IMR-90 (cell line): ENCODE data around the gene HAGHL. TPM values are rescaled to one million over a fixed set of nuclear protein-coding genes. Genes with fewer than 3 reads are reported as not detected.

Source experiments
- ATAC-seq: fragments of 200-7000 bp; cut with Tn5 transposase; 2 replicates; pipeline ENCODE4 v1.9.1; 2020; ENCODE audit warnings: low read depth, mild to moderate bottlenecking, moderate library complexity
- BruUV-seq: library from RNA; stranded (reverse); fragments of 400-500 nt; replicated peaks from 2 replicates; lab custom pipeline; 2021; lab: Mats Ljungman, UMichigan
- CTCF ChIA-PET: fragments of 300-600 bp; formaldehyde crosslinking; extraction: SDS; loops from one replicate; lab custom pipeline; 2021; ENCODE audit warnings: antibody characterized with exemption; lab: Yijun Ruan, JAX
- POLR2A ChIA-PET: fragments of 300-600 bp; sonication (Branson Sonifier 250); formaldehyde crosslinking; loops from one replicate; lab custom pipeline; 2022; ENCODE audit warnings: antibody characterized with exemption; ENCODE audit not compliant: unreplicated experiment; lab: Charles Lee
- DNase-seq: peaks from one replicate; pipeline ENCODE4 v3.0.0; 2013
- H2AFZ ChIP-seq: replicated peaks from 2 replicates; pipeline ENCODE3; 2013; ENCODE audit warnings: low read length, mild to moderate bottlenecking; ENCODE audit not compliant: poor library complexity
- H2AK5ac ChIP-seq: 2 replicates; pipeline ENCODE4 v1.6.1; 2013; ENCODE audit warnings: low read depth, low read length, inconsistent platforms
- H2AK9ac ChIP-seq: replicated peaks from 2 replicates; pipeline ENCODE3; 2013; ENCODE audit warnings: mild to moderate bottlenecking, low read depth, low read length, moderate library complexity; ENCODE audit not compliant: poor library complexity
- H2BK120ac ChIP-seq: 2 replicates; pipeline ENCODE4 v1.6.1; 2013; ENCODE audit warnings: low read depth, low read length, inconsistent platforms
- H2BK15ac ChIP-seq: 3 replicates; pipeline ENCODE4 v1.6.1; 2013; ENCODE audit warnings: low read depth, low read length, inconsistent platforms
- H2BK20ac ChIP-seq: 2 replicates; pipeline ENCODE4 v1.6.1; 2013; ENCODE audit warnings: low read depth, mild to moderate bottlenecking, inconsistent platforms, low read length, moderate library complexity
- H2BK5ac ChIP-seq: 2 replicates; pipeline ENCODE4 v1.6.1; 2013; ENCODE audit warnings: mild to moderate bottlenecking, low read depth, low read length, inconsistent platforms; ENCODE audit not compliant: poor library complexity, severe bottlenecking
- H3K14ac ChIP-seq: replicated peaks from 2 replicates; pipeline ENCODE4 v1.6.1; 2013; ENCODE audit warnings: low read depth, low read length, inconsistent platforms
- H3K18ac ChIP-seq: 2 replicates; pipeline ENCODE4 v1.6.1; 2013; ENCODE audit warnings: low read depth, low read length, control low read depth
- H3K23ac ChIP-seq: 2 replicates; pipeline ENCODE4 v1.6.1; 2013; ENCODE audit warnings: low read depth, low read length, inconsistent platforms
- H3K27ac ChIP-seq: 2 replicates; pipeline ENCODE4 v1.5.1; 2013; ENCODE audit warnings: mild to moderate bottlenecking, control low read depth, low read length; ENCODE audit not compliant: insufficient read depth
- H3K27me3 ChIP-seq: 2 replicates; pipeline ENCODE4 v1.6.1; 2013; ENCODE audit warnings: low read length; ENCODE audit not compliant: control insufficient read depth, insufficient read depth
- H3K36me3 ChIP-seq: 2 replicates; pipeline ENCODE4 v1.6.1; 2013; ENCODE audit warnings: low read length, mixed read lengths; ENCODE audit not compliant: control insufficient read depth, insufficient read depth
- H3K4ac ChIP-seq: 2 replicates; pipeline ENCODE4 v1.6.1; 2013; ENCODE audit warnings: low read depth, low read length, inconsistent platforms
- H3K4me1 ChIP-seq: 2 replicates; pipeline ENCODE4 v1.6.1; 2013; ENCODE audit warnings: low read length, mixed read lengths; ENCODE audit not compliant: control insufficient read depth, insufficient read depth
- H3K4me2 ChIP-seq: 2 replicates; pipeline ENCODE4 v1.6.1; 2013; ENCODE audit warnings: low read depth, mild to moderate bottlenecking, control low read depth, low read length, moderate library complexity
- H3K4me3 ChIP-seq: 2 replicates; pipeline ENCODE4 v1.5.1; 2013; ENCODE audit warnings: low read depth, mild to moderate bottlenecking, control low read depth, low read length, moderate library complexity; ENCODE audit not compliant: insufficient read depth
- H3K56ac ChIP-seq: 2 replicates; pipeline ENCODE4 v1.6.1; 2013; ENCODE audit warnings: low read length, inconsistent platforms; ENCODE audit not compliant: insufficient read depth; ENCODE audit errors: extremely low read depth
- H3K79me1 ChIP-seq, 2 experiments: 2 replicates each; pipeline ENCODE4 v1.6.1; 2013; ENCODE audit warnings: low read length in 2 of 2, inconsistent platforms in 1 of 2, low read depth in 1 of 2
- H3K9ac ChIP-seq: 2 replicates; pipeline ENCODE4 v1.6.1; 2013; ENCODE audit warnings: low read depth, low read length, control low read depth
- H3K9me1 ChIP-seq: 2 replicates; pipeline ENCODE4 v1.6.1; 2013; ENCODE audit warnings: low read length, inconsistent platforms; ENCODE audit not compliant: insufficient read depth
- H3K9me3 ChIP-seq: 2 replicates; pipeline ENCODE4 v1.6.1; 2013; ENCODE audit warnings: low read length; ENCODE audit not compliant: control insufficient read depth, insufficient read depth
- H4K20me1 ChIP-seq: 2 replicates; pipeline ENCODE4 v1.6.1; 2013; ENCODE audit warnings: low read length, inconsistent platforms; ENCODE audit not compliant: insufficient read depth
- H4K5ac ChIP-seq: 2 replicates; pipeline ENCODE4 v1.6.1; 2013; ENCODE audit warnings: mild to moderate bottlenecking, low read depth, low read length, control low read depth
- H4K8ac ChIP-seq, 2 experiments: 2 replicates each; pipeline ENCODE4 v1.6.1; 2013; ENCODE audit warnings: low read depth in 2 of 2, low read length in 2 of 2, control low read depth in 1 of 2, inconsistent platforms in 1 of 2
- H4K91ac ChIP-seq: 2 replicates; pipeline ENCODE4 v1.6.1; 2013; ENCODE audit warnings: low read depth, low read length, inconsistent platforms; ENCODE audit not compliant: insufficient read depth
- BHLHE40 ChIP-seq: fragments of 150-350 bp; IDR thresholded peaks from 2 replicates; pipeline ENCODE4 v1.6.1; 2016; ENCODE audit warnings: mild to moderate bottlenecking, low read depth, low read length
- CEBPB ChIP-seq: IDR thresholded peaks from 2 replicates; pipeline ENCODE4 v1.6.1; 2012; ENCODE audit warnings: low read depth, low read length, improper control_type of control experiment
- CHD1 ChIP-seq: IDR thresholded peaks from 2 replicates; pipeline ENCODE4 v1.6.1; 2012; ENCODE audit warnings: low read depth, low read length, improper control_type of control experiment
- ELK1 ChIP-seq: fragments of 150-350 bp; IDR thresholded peaks from 2 replicates; pipeline ENCODE4 v1.6.1; 2016; ENCODE audit warnings: low read depth, mild to moderate bottlenecking, low read length, moderate library complexity, borderline replicate concordance
- FOS ChIP-seq: fragments of 150-350 bp; IDR thresholded peaks from 2 replicates; pipeline ENCODE4 v1.6.1; 2016; ENCODE audit warnings: low read depth, low read length
- MAZ ChIP-seq: IDR thresholded peaks from 2 replicates; pipeline ENCODE4 v1.6.1; 2012; ENCODE audit warnings: low read depth, mild to moderate bottlenecking, low read length, improper control_type of control experiment, moderate library complexity, borderline replicate concordance
- NFE2L2 ChIP-seq: fragments of 150-350 bp; IDR thresholded peaks from 2 replicates; pipeline ENCODE4 v1.6.1; 2016; ENCODE audit warnings: low read depth, mild to moderate bottlenecking, low read length
- POLR2A ChIP-seq: IDR thresholded peaks from 2 replicates; pipeline ENCODE4 v1.6.1; 2012; ENCODE audit warnings: mild to moderate bottlenecking, low read depth, low read length
- RAD21 ChIP-seq: IDR thresholded peaks from 2 replicates; pipeline ENCODE4 v1.6.1; 2012; ENCODE audit warnings: low read length, improper control_type of control experiment
- RCOR1 ChIP-seq: IDR thresholded peaks from 2 replicates; pipeline ENCODE4 v1.6.1; 2012; ENCODE audit warnings: mild to moderate bottlenecking, low read length, improper control_type of control experiment; ENCODE audit not compliant: insufficient replicate concordance
- RFX5 ChIP-seq: IDR thresholded peaks from 2 replicates; pipeline ENCODE4 v1.8.0; 2012; ENCODE audit warnings: low read depth, mild to moderate bottlenecking, low read length, moderate library complexity
- WGBS, 2 experiments: methylation state at CpG; one replicate each; pipeline versions ENCODE4 v1.1.5 to v1.1.7; 2013; ENCODE audit warnings: missing lambda C conversion rate in 2 of 2; ENCODE audit not compliant: insufficient read length in 1 of 2; ENCODE audit errors: extremely low coverage in 2 of 2; 5-methylcytosine and 5-hydroxymethylcytosine counted together
- dilution Hi-C: fragments of 300-500 bp; cut with HindIII; formaldehyde crosslinking; loops from one replicate; pipeline ENCODE4 v1.14.3; 2018; ENCODE audit warnings: low sequenced_read_pairs; ENCODE audit not compliant: unreplicated experiment
- in situ Hi-C: fragments of 300-500 bp; cut with MboI; formaldehyde crosslinking; loops from 3 replicates; pipeline ENCODE4 v1.14.3; 2019; ENCODE audit warnings: low sequenced_read_pairs, inconsistent platforms, mixed read lengths
- intact Hi-C: fragments of 100-400 bp; cut with micrococcal nuclease; formaldehyde crosslinking; loops from 2 replicates; pipeline ENCODE4 v1.10.0; 2022
- polyA plus RNA-seq, 3 experiments: library from polyadenylated mRNA; depleted of rRNA; stranded (reverse); fragments of >200 nt; gene quantifications; 2 replicates each; pipeline ENCODE4 v1.2.3, GENCODE V29; 2012; ENCODE audit warnings: low replicate concordance in 1 of 3
- total RNA-seq: library from RNA; depleted of rRNA; stranded (reverse); fragments of >200 nt; gene quantifications from 2 replicates; pipeline ENCODE4 v1.2.3, GENCODE V29; 2012

HAGHL gene
- total and polyA plus RNA-seq, 2 of the 4 experiments (the other 2 are of a cell fraction) = 3.0 to 12.5 TPM

GRCh38 chr16:716768-717325, 10.1 kb upstream of the HAGHL start:
- Histone ChIP-seq H2AK9ac (no peak overlapping the region), H3K4ac (no peak overlapping the region), H4K8ac (no peak overlapping the region), H4K20me1 (peaks cover 7% of the 10 kb centered on the region), H3K9ac (no peak overlapping the region), H3K79me1 (peaks cover 13 to 23% of the 10 kb centered on the region in 2 experiments), H3K9me3 (no peaks in the 10 kb centered on the region), H3K14ac (no peak overlapping the region), H3K4me3 (no peak overlapping the region), H2BK120ac (no peak overlapping the region), H4K91ac (no peak overlapping the region), H2AK5ac (no peak overlapping the region; the same call in 1 of the 2 replicates), H3K9me1 (no peaks in the 10 kb centered on the region), H2BK15ac (no peak overlapping the region), H3K18ac (no peak overlapping the region), H3K4me2 (no peak overlapping the region), H2BK20ac (no peak overlapping the region), H2AFZ (no peak overlapping the region), H3K23ac (no peak overlapping the region), H3K4me1 (peaks cover 20% of the 10 kb centered on the region), H2BK5ac (no peak overlapping the region), H3K56ac (no peak overlapping the region), H3K27me3 (no peaks in the 10 kb centered on the region), H3K36me3 (no peaks in the 10 kb centered on the region), H4K5ac (no peak overlapping the region), H3K27ac (no peak overlapping the region)
- BruUV-seq = no TSS peak
- CTCF ChIA-PET = no interaction called here
- DNase-seq (no peak), ATAC-seq (no peak)
- in situ Hi-C loops = loop anchor here (25.0 kb wide), 1 partner anchor 345 kb away; the partner anchor contains the start of gene SSTR5
- intact Hi-C loops = no loop called here
- no peak for TF ChIP-seq CEBPB
- no peak for TF ChIP-seq CHD1
- TF ChIP-seq BHLHE40 = no peak
- TF ChIP-seq NFE2L2 = no peak
- TF ChIP-seq RCOR1 = no peak
- no peak for TF ChIP-seq RAD21
- no peak for TF ChIP-seq MAZ
- TF ChIP-seq POLR2A = no peak
- no peak for TF ChIP-seq ELK1
- no peak for TF ChIP-seq RFX5
- TF ChIP-seq FOS = no peak
- WGBS, 2 experiments = 94% methylated on average over 13 of the region's 29 CpGs; no CpG with 5 or more reads in 1 of the 2 experiments
- dilution Hi-C loops = no loop called here
- POLR2A ChIA-PET = no interaction called here
